ENCODE measurements around the gene CFC1B.
"Not testable (repeated sequence)": the region's sequence is repeated elsewhere in the genome, so short reads cannot be mapped to it uniquely, and the experiment has no call there.

CFC1B gene

GRCh38 chr2:130566165-130566564, 45.1 kb downstream of the CFC1B start:
- not testable (repeated sequence) for DNase-seq (ENCODE audit: low read depth)

DNA sequence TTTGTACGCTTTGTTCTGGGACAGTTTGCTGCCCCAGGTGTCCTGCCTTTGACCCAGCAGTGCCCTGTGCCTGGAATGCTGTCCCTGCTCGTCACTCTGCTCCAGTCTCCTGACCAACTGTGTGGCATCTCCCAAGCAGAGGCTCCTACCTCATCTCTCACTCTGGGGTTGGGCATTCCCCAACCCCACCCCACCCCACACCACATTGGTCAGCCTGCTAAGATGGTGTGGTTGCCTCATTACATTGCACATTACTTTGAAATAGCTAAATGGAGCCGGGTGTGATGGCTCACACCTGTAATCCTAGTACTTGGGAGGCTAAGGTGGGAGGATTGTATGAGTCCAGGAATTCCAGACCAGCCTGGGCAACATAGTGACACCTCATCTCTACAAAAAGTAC, 50.9 kb downstream of the CFC1B start:
- DNase-seq (ENCODE audit: low read depth) = not testable (repeated sequence)

DNA sequence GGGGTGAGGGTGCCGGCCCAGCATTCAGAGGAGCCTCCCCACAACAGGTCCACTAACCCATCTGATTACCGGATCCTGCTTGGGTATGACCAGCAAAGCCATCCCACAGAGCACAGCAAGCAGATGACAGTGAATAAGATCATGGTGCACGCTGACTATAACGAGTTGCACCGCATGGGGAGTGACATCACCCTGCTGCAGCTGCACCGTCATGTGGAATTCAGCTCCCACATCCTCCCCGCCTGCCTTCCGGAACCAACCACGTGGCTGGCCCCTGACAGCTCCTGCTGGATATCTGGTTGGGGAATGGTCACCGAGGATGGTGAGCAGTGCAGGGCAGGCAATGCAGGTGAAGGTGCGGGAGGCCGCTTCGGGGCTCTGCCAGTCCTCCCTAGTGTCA, 53.2 kb downstream of the CFC1B start:
- not testable (repeated sequence) for DNase-seq (ENCODE audit: low read depth)

GRCh38 chr2:130576209-130576784, 55.3 kb downstream of the CFC1B start:
- not testable (repeated sequence) for DNase-seq (ENCODE audit: low read depth)

DNA sequence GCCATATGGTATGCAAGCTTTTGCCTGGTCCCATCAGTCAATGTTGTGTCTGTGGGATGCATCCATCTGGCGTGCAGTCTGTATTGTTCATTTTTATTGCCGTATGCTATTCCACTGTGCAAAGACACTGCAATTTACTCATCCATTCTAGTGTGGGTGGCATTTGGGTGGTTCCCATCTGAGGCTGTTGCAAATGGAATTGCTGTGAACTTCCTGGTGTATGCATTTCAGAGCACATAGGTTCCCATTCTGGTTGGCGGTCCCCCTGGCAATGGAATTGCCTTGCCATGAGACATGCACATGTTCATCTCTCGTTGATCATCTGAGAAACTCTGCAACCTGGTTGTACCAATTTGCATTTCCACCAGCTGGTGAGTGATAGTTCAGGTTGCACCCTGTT, 56.5 kb downstream of the CFC1B start:
- not testable (repeated sequence) for DNase-seq (ENCODE audit: low read depth)
